GM18861 (cell line): ENCODE data around the gene ERGIC1.
"Not testable (repeated sequence)": the region's sequence is repeated elsewhere in the genome, so short reads cannot be mapped to it uniquely, and the experiment has no call there.

Experiments used
- ATAC-seq: cut with Tn5 transposase; IDR thresholded peaks from one replicate; pipeline ENCODE4 v1.9.1; 2021; ENCODE audit not compliant: unreplicated experiment

The ERGIC1 gene

GRCh38 chr5:172860520-172861443, 26.7 kb downstream of the ERGIC1 start:
- no peak for ATAC-seq

- ATAC-seq = no peak
Measured at GRCh38 chr5:172861461-172861860, 27.4 kb downstream of the ERGIC1 start.

- ATAC-seq = no peak
Measured at GRCh38 chr5:172862165-172862801, 28.2 kb downstream of the ERGIC1 start.

- ATAC-seq = not testable (repeated sequence)
Measured at GRCh38 chr5:172864171-172864570, 30.1 kb downstream of the ERGIC1 start.

GRCh38 chr5:172864747-172865146, 30.7 kb downstream of the ERGIC1 start:
- no peak for ATAC-seq

- ATAC-seq = no peak
Measured at GRCh38 chr5:172866378-172866777, 32.3 kb downstream of the ERGIC1 start.

GRCh38 chr5:172866802-172867748, 33.0 kb downstream of the ERGIC1 start:
- ATAC-seq = no peak

GRCh38 chr5:172867761-172868435, 33.8 kb downstream of the ERGIC1 start:
- ATAC-seq = no peak

- ATAC-seq = no peak
Measured at GRCh38 chr5:172868436-172868923, 34.4 kb downstream of the ERGIC1 start.

- no peak for ATAC-seq
Measured at GRCh38 chr5:172868924-172869591, 35.0 kb downstream of the ERGIC1 start.

GRCh38 chr5:172869691-172870090, 35.6 kb downstream of the ERGIC1 start:
- ATAC-seq = no peak

GRCh38 chr5:172870291-172870714, 36.3 kb downstream of the ERGIC1 start:
- no peak for ATAC-seq

GRCh38 chr5:172870715-172871461, 36.8 kb downstream of the ERGIC1 start:
- no peak for ATAC-seq

GRCh38 chr5:172871536-172871935, 37.5 kb downstream of the ERGIC1 start:
- no peak for ATAC-seq

- no peak for ATAC-seq
Measured at GRCh38 chr5:172871982-172872381, 37.9 kb downstream of the ERGIC1 start.

- ATAC-seq = no peak
Measured at GRCh38 chr5:172872997-172873491, 39.0 kb downstream of the ERGIC1 start.

- ATAC-seq = no peak
Measured at GRCh38 chr5:172873513-172873912, 39.5 kb downstream of the ERGIC1 start.

- no peak for ATAC-seq
Measured at GRCh38 chr5:172874647-172875504, 40.8 kb downstream of the ERGIC1 start.
